ENCODE data around the gene PRKN.

The PRKN gene

DNA sequence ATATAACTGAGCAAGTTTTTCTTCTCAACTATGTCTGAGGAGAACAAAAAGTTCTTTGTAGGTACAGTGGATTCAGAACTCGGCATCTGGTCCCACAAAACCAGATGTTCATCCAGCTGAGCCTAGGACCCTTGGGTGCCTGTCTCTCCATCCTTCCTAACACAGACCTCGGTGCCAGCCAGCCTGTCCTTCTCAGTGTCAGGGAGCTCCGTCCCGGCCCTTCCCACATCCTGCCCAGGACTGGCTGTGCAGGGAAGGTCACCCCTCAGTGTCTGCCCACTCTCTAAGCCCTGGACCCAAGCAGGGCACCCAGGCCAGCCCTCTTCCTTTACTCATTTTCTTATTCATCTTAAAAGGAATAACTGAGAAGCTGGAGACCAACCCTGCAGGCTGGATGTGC lies 1421.7 kb downstream of the PRKN start:
- DNase-seq (ENCODE audit: low spot score) = no peak

DNA sequence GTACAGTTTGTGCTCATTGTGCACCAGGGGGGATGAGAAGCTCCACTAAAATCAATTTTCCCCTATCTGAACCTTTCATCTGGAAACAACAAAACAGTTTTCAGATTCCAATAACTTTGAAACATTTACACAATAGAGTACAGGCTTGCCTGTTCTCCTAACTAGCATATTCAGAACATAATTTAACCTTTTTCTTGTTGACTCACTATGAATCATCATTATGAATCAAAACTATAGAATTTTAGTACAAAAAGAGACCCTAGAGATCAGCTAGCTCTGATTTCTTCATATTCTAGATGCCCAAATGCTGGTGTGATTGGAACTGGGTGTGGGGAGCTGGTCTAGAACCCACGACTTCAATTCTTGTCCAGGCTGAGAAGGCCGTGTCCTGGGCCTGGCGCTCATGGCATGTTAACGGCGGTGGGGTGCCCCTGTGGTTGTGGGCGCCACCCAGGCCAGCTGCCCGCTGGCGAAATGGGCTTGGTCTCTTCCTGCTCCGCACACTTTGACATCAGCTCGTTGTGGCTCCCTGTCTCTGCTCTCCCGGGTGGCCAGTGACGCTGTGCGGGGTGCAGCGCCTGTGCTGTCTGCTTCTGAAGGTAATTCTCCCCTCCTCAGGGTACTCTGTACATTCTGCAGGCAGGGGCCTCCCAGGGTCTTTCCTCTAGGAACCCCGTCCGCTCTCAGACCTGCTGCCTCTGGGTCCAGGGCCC lies 1423.8 kb downstream of the PRKN start:
- peak; percentile 25 for DNase-seq (ENCODE audit: low spot score)

DNA sequence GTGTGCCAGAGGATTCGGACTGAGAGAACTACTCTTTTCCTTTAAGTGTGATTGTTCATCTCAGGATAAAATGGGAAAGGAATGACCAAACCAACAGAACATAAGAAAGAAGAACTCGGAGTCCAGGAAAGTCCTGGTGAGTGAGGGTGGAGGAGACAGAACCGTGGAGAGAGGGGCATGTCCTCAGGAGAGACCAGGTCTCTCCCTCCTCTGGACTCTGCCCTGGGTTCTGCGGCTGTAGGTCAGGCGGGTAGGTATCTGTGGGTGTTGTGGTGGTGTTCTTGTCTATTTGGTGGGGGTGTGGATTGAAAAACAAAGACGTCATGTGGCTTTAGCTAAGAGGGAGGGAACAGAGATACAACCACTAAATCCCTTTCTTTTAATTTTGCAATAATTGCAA lies 1424.6 kb downstream of the PRKN start:
- DNase-seq (ENCODE audit: low spot score) = no peak

DNA sequence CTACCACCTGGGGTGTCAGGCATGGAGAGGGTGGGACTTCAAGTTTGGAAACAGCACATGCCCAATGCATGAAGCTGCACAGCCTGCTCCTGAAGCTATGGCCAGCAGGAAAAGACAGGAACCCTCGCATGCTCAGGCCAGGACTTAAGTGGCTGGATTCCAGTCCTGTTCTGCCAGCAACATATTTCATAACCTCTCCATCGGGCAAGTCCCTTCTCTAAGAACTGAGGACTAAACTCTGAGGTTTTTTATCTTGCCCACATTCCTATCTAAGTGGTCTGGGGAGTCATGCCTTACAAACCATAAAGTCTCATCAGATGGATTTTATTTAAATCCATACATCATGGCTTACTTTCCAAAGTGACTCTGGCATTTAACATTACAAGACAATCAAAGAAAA lies 1426.2 kb downstream of the PRKN start:
- DNase-seq (ENCODE audit: low spot score) = peak; percentile 84

DNA sequence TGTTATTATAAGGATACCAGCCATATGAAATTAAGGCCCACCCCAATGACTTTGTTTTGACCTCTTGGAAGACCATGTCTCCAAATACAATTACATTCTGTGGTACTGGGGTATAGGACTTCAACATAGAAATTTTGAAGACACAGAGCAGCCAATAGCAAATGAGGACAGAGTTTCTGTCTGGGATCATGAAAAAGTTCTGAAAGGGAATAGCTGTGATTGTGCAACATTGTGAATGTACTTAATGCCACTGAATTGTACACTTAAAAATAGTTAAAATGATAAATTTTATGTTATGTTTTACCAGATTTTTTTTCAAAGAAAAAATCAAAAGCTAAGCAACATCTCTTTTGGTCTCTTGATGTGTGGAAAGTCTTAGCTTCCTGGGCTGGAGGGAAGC lies 1426.7 kb downstream of the PRKN start:
- DNase-seq (ENCODE audit: low spot score) = no peak

DNA sequence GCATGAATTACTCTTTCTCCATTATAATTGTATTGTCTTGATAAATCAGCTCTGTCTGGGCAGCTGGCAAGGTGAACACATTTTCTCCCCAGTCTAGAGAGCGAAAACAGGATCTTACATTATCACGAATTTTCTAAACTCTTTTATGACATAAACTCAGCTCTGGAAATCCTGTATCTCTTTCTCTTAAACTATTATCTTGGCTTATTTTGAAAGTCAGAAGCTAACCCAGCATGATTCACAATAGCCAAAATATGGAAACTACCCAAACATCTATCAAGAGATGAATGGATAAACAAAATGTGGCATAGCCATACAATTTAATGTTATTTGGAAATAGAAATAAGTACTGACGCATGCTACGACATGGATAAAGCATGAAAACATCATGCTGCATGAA lies 1427.8 kb downstream of the PRKN start:
- DNase-seq (ENCODE audit: low spot score) = no peak
